Mesothelial cell of epicardium (in vitro differentiated cells): ENCODE data around the gene PRELP. TPM values are rescaled to one million over a fixed set of nuclear protein-coding genes. Genes with fewer than 3 reads are reported as not detected.

ENCODE experiments used
- DNase-seq, 2 experiments: peaks; one replicate each; pipeline ENCODE4 v3.0.0; 2021; ENCODE audit warnings: low spot score in 2 of 2; ENCODE audit not compliant: unreplicated experiment in 2 of 2
- H3K27ac Mint-ChIP-seq: 2 replicates; pipeline ENCODE4 v1.8.0; 2021; ENCODE audit warnings: mixed read lengths
- H3K27me3 Mint-ChIP-seq: 2 replicates; pipeline ENCODE4 v1.8.0; 2021; ENCODE audit warnings: low read depth, mixed read lengths
- H3K36me3 Mint-ChIP-seq: 2 replicates; pipeline ENCODE4 v1.8.0; 2021; ENCODE audit warnings: mixed read lengths
- H3K4me1 Mint-ChIP-seq: 2 replicates; pipeline ENCODE4 v1.8.0; 2021; ENCODE audit warnings: mixed read lengths
- H3K4me3 Mint-ChIP-seq: 2 replicates; pipeline ENCODE4 v1.8.0; 2021; ENCODE audit warnings: mild to moderate bottlenecking, moderate library complexity, mixed read lengths
- H3K9me3 Mint-ChIP-seq: 2 replicates; pipeline ENCODE4 v1.8.0; 2021; ENCODE audit warnings: mixed read lengths
- CTCF ChIP-seq: fragments of 200-600 bp; sonication (generic); IDR thresholded peaks from one replicate; pipeline ENCODE4 v1.5.0; 2021; ENCODE audit warnings: antibody characterized with exemption; ENCODE audit not compliant: unreplicated experiment
- total RNA-seq: library from RNA; stranded (reverse); gene quantifications from 3 replicates; pipeline ENCODE4 v1.2.1, GENCODE V29; 2021

PRELP gene
- total RNA-seq, 1 donor from 2014 or later, result 2.8 TPM

DNA sequence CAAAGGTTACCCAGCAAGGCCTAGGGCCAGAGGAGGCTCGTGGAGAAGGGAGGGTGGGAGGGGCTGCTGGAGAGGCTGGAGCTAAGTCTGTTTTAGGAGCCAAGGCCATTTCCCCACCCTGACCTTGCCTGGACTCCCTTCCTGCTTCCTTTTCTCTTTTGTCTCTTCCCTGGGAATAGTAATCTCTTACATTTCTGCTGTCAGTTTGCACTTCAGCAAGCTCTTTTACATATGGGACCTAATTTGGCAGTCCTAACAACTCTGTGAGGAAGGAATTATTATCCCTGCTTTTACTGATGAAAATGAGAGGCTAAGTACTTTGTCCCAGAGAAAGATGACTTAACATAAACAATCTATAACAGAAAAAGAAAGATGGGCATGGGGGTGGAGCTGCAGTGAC, 32.2 kb downstream of the PRELP start:
- H3K9me3 Mint-ChIP-seq, result no peaks in the 10 kb centered on the region
- H3K27ac Mint-ChIP-seq, result peak overlapping the region; percentile 90
- H3K4me3 Mint-ChIP-seq, result no peak overlapping the region

GRCh38 chr1:203508463-203509073, 33.0 kb downstream of the PRELP start:
- DNase-seq, result no peak
- Mint-ChIP-seq H3K27ac (peak overlapping the region; percentile 90), H3K4me1 (peaks cover 67% of the 10 kb centered on the region), H3K4me3 (no peak overlapping the region), H3K27me3 (no peaks in the 10 kb centered on the region), H3K9me3 (no peaks in the 10 kb centered on the region), H3K36me3 (no peaks in the 10 kb centered on the region)
- no peak for TF ChIP-seq CTCF

More for the DNA sequence above, 32.2 kb downstream of the PRELP start:
- H3K27me3 Mint-ChIP-seq, result peaks cover 3% of the 10 kb centered on the region
- no peaks in the 10 kb centered on the region for H3K36me3 Mint-ChIP-seq
- peaks cover 59% of the 10 kb centered on the region for H3K4me1 Mint-ChIP-seq
- no peak for TF ChIP-seq CTCF
- no peak for DNase-seq

DNA sequence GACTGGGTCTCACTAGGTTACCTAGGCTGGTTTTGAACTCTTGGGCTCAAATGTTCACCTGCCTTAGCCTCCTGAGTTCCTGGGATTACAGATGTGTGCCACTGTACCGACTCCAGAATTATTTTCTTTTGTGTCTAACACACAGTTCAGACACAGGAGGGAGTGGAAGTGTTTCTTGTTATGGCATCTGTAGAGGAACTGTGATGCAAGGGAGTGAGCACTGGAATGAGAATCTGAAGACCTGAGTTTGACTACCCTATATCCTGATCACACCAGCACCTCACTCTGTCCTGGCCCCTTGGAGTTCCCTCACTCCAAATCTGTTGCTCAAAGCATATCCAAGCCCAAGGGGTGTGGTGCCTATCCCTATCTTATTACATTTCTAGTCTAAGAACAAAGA, 33.5 kb downstream of the PRELP start:
- peak overlapping the region; percentile 90 for H3K27ac Mint-ChIP-seq
- H3K27me3 Mint-ChIP-seq, result no peaks in the 10 kb centered on the region
- H3K36me3 Mint-ChIP-seq, result no peaks in the 10 kb centered on the region
- no peak overlapping the region for H3K4me3 Mint-ChIP-seq
- DNase-seq, result no peak
- no peak for TF ChIP-seq CTCF
- H3K4me1 Mint-ChIP-seq, result peaks cover 72% of the 10 kb centered on the region
- no peaks in the 10 kb centered on the region for H3K9me3 Mint-ChIP-seq

- Mint-ChIP-seq H3K36me3 (no peaks in the 10 kb centered on the region), H3K4me1 (peaks cover 80% of the 10 kb centered on the region), H3K9me3 (no peaks in the 10 kb centered on the region), H3K27ac (peak overlapping the region; percentile 95), H3K4me3 (no peak overlapping the region), H3K27me3 (no peaks in the 10 kb centered on the region)
- TF ChIP-seq CTCF, result no peak
- no peak for DNase-seq
Measured at GRCh38 chr1:203511513-203511912, 35.9 kb downstream of the PRELP start.

GRCh38 chr1:203511930-203512329, 36.3 kb downstream of the PRELP start:
- Mint-ChIP-seq H3K4me1 (peaks cover 80% of the 10 kb centered on the region), H3K4me3 (no peak overlapping the region), H3K27ac (peak overlapping the region; percentile 95), H3K27me3 (no peaks in the 10 kb centered on the region), H3K9me3 (no peaks in the 10 kb centered on the region), H3K36me3 (no peaks in the 10 kb centered on the region)
- no peak for TF ChIP-seq CTCF
- no peak for DNase-seq

DNA sequence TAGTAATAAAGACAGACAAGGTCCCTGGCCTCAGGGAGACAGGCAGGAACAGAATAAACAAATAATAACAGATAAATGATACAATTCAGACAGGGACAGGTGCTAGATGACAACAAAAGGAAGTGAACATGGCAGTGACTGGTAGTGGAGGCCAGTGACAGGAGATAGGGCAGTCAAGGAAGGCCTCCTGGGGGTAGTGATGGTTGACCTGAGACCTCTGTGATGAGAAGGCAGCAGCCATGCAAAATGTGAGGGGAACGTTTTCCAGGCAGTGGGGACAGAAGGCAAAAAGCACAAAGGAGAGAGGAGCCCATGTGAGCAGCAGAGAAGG, 36.9 kb downstream of the PRELP start:
- Mint-ChIP-seq H3K36me3 (no peaks in the 10 kb centered on the region), H3K27me3 (no peaks in the 10 kb centered on the region), H3K4me3 (no peak overlapping the region), H3K27ac (peak overlapping the region; percentile 95), H3K4me1 (peaks cover 80% of the 10 kb centered on the region), H3K9me3 (no peaks in the 10 kb centered on the region)
- DNase-seq, result no peak
- no peak for TF ChIP-seq CTCF
